ENCODE measurements around the gene BMPR1B.
A peak's percentile ranks its signal among the peaks of the same experiment; 100 is the strongest.

Gene BMPR1B

GRCh38 chr4:95190751-95191436 is 433.1 kb downstream of the BMPR1B start:
- H3K4me3 ChIP-seq (ENCODE audit: low read depth, low read length) = no peak overlapping the region
- no peak for TF ChIP-seq CTCF (IDR thresholded peaks at IDR 0.05; ENCODE audit: low read depth, low read length)
- H3K27me3 ChIP-seq (ENCODE audit: insufficient read depth, low read depth, severe bottlenecking) = no peaks in the 10 kb centered on the region
- H3K9me3 ChIP-seq (ENCODE audit: severe bottlenecking) = no peaks in the 10 kb centered on the region
- H3K36me3 ChIP-seq = no peaks in the 10 kb centered on the region
- peak; percentile 50 for DNase-seq
- no peak overlapping the region for H3K27ac ChIP-seq

- no peaks in the 10 kb centered on the region for H3K27me3 ChIP-seq (ENCODE audit: insufficient read depth, low read depth, severe bottlenecking)
- DNase-seq = no peak
- H3K9me3 ChIP-seq (ENCODE audit: severe bottlenecking) = no peaks in the 10 kb centered on the region
- no peak overlapping the region for H3K4me3 ChIP-seq (ENCODE audit: low read depth, low read length)
- no peak overlapping the region for H3K27ac ChIP-seq
- no peak for TF ChIP-seq CTCF (IDR thresholded peaks at IDR 0.05; ENCODE audit: low read depth, low read length)
- no peaks in the 10 kb centered on the region for H3K36me3 ChIP-seq
Observed at GRCh38 chr4:95191537-95191936, 433.8 kb downstream of the BMPR1B start.

DNA sequence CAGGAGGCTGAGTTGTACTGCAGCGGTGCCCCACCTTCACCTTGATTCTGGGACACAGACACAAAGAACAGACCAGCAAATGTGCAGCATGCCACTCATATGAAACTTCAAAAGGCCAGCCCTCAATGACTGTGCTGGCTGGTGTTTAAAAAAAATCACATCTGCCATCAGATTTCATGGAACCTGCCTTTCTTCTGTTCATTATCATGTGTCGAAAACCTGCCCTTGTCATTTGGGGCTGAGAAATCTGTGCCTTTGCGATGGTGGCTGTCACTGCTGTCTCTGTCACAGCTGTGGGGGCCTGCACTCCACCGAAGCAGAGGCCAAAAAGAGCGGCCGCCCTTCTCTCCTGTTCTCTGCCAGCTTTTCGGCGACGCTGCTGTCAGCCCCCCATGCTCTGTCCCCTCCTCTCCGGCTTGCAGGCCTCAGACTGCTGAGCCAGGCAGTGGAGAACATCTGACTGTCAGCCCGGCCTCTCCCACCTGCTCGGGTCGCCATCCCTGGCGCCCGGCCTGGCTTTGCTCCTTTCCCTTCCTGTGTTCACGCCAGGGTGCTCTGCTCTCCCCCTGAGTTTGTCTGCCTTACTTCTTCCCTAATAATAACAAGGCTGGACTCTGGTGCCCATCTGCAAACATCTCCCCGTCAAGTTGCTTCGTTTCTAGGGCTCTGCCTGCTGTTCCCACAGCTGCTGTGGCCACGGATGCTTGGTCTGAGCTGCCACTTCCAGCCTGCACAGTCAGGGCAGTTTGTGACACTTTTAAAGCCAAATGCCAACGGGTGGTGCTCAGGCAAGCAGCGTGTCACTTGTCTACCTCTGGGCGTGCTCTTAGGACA is 435.9 kb downstream of the BMPR1B start:
- TF ChIP-seq CTCF (IDR thresholded peaks at IDR 0.05; ENCODE audit: low read depth, low read length) = no peak
- H3K9me3 ChIP-seq (ENCODE audit: severe bottlenecking) = no peaks in the 10 kb centered on the region
- no peak overlapping the region for H3K4me3 ChIP-seq (ENCODE audit: low read depth, low read length)
- H3K36me3 ChIP-seq = no peaks in the 10 kb centered on the region
- no peaks in the 10 kb centered on the region for H3K27me3 ChIP-seq (ENCODE audit: insufficient read depth, low read depth, severe bottlenecking)
- no peak overlapping the region for H3K27ac ChIP-seq
- DNase-seq = no peak

- Histone ChIP-seq H3K27me3 (ENCODE audit: insufficient read depth, low read depth, severe bottlenecking) (no peaks in the 10 kb centered on the region), H3K27ac (no peak overlapping the region), H3K4me3 (ENCODE audit: low read depth, low read length) (no peak overlapping the region), H3K36me3 (no peaks in the 10 kb centered on the region), H3K9me3 (ENCODE audit: severe bottlenecking) (no peaks in the 10 kb centered on the region)
- no peak for DNase-seq
- no peak for TF ChIP-seq CTCF (IDR thresholded peaks at IDR 0.05; ENCODE audit: low read depth, low read length)
Observed at GRCh38 chr4:95197353-95197752, 439.6 kb downstream of the BMPR1B start.

- no peak for DNase-seq
- no peaks in the 10 kb centered on the region for H3K36me3 ChIP-seq
- no peaks in the 10 kb centered on the region for H3K9me3 ChIP-seq (ENCODE audit: severe bottlenecking)
- no peak for TF ChIP-seq CTCF (IDR thresholded peaks at IDR 0.05; ENCODE audit: low read depth, low read length)
- H3K27ac ChIP-seq = no peak overlapping the region
- H3K27me3 ChIP-seq (ENCODE audit: insufficient read depth, low read depth, severe bottlenecking) = no peaks in the 10 kb centered on the region
- H3K4me3 ChIP-seq (ENCODE audit: low read depth, low read length) = no peak overlapping the region
Observed at GRCh38 chr4:95198961-95199360, 441.2 kb downstream of the BMPR1B start.

Measured in WERI-Rb-1 (cell line).